ENCODE results near the gene SEPTIN5. TPM values are rescaled to one million over a fixed set of nuclear protein-coding genes. Genes with fewer than 3 reads are reported as not detected.

The SEPTIN5 gene
- total RNA-seq, 2 donors from 2014 or later: 0.41 to 1.2 TPM

- no peak for DNase-seq (ENCODE audit: low spot score in 2 of 2)
- H3K36me3 Mint-ChIP-seq: no peaks in the 10 kb centered on the region
- no peaks in the 10 kb centered on the region for H3K9me3 Mint-ChIP-seq
- H3K27ac Mint-ChIP-seq: no peak overlapping the region
- no peak for ATAC-seq
These were observed 35.3 kb upstream of the SEPTIN5 start for GRCh38 chr22:19678949-19679521.

DNA sequence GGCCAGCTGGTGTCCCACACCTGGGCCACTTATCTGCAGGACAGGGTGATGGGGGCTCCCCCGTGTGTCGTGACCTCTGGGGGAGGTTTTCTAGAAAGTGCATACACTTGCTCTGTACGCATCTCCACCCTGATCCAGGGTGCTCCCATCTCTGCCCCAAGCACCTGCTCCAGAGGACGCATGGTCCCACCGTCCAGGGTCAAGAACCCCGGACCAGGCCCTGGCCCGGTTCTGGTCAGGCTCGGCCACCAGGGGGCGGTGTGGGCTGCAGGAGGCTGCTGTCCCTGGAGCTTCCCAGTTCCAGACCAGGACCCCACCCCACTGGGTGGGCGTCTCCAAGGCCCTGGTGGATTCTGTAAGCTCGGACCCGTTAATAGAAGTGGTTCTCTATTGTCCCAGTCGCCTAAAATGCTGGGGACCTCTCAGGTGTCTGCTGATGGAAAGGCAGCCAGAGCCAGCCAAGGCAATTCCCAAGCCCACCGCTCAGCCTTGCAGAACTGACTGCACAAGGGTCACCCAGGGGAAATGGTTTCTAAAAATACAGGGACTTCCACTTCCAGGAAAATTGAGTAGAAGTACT is 34.7 kb upstream of the SEPTIN5 start:
- ATAC-seq (peak; percentile 58 to 64), DNase-seq (ENCODE audit: low spot score in 2 of 2) (peak in 1 of 2 donors; percentile 69)
- Mint-ChIP-seq H3K9me3 (no peaks in the 10 kb centered on the region), H3K36me3 (no peaks in the 10 kb centered on the region), H3K27ac (no peak overlapping the region)

DNA sequence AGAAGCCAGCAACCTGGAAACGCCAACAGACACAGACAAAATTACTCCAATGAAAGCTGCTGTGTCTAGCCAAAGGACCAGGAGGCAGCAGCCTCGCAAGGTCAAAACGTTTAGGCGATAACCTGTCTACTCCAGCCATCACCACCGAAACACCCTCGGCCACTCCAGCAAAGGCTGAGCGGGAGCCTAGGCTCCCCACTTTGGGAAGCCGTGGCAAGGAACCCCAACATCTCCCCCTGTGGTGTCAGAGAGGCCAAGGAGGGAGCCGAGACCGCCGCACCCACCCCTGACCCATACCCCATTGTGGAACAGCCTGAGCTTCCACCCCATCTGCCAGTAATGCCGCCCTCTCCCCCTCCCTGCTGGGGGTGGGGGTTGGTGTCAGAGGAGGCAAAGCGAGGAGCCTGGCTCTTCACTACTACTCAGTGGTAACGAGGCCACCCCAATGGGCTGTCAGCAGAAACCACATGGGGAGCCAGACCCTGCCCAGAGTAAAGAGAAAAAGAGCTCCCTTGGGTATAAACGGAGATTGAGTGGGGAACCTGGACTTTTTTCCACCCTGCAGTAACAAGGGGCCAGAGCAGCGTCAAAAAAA is 33.9 kb upstream of the SEPTIN5 start:
- Mint-ChIP-seq H3K27ac (no peak overlapping the region), H3K36me3 (no peaks in the 10 kb centered on the region), H3K9me3 (no peaks in the 10 kb centered on the region)
- ATAC-seq (no peak), DNase-seq (ENCODE audit: low spot score in 2 of 2) (no peak)

DNA sequence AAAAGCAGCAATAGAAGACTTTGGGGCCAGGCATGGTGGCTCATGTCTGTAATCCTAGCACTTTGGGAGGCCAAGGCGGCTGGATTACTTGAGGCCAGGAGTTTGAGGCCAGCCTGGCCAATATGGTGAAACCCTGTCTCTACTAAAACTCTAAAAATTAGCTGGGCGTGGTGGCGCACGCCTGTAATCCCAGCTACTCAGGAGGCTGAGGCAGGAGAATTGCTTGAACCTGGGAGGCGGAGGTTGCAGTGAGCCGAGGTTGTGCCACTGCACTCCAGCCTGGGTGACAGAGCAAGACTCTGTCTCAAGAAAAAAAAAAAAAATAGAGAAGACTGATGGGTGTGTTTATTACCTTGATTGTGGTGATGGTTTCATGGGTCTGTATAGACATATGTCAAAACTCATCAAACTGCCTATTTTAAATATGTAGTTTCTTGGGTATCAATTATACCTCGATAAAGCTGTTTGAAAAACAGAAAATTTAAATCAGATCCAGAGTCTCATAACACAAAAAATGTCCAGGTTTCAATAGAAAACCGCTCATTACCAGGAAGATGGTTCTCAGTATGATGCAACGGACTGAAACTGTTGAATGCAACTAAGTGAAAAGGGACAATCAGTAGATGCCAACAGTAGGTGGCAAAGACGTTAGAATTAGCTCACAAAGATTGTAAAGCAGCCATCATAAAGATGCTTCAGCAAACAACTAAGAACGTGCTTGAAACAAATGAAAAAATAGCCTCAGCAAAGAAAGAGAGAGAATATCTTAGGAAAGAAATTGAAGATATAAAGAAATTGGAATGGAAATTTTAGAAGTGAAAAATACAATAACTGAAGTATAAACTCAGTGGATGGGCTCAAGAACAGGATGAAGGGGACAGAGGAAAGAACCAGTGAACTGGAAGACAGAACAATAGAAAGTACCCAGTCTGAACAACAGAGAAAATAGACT is 33.1 kb upstream of the SEPTIN5 start:
- Mint-ChIP-seq H3K36me3 (no peaks in the 10 kb centered on the region), H3K27ac (no peak overlapping the region), H3K9me3 (no peaks in the 10 kb centered on the region)
- ATAC-seq (no peak), DNase-seq (ENCODE audit: low spot score in 2 of 2) (no peak)

DNA sequence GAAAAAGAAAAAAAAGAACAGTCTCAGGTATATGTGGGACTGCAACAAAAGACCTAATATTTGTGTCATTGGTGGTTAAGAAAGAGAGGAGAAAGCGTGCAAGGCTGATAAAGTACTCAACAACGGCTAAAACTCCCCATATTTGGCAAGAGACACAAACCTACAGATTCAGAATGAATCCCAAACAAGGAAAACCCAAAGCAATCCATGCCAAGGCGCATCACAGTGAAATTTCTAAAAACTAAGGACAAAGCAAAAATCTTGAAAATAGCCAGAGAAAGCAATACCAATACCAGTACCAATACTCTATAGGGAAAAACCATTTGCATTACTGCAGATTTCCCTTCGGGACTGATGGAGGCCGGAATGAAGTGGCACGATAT is 32.4 kb upstream of the SEPTIN5 start:
- Mint-ChIP-seq H3K36me3 (no peaks in the 10 kb centered on the region), H3K9me3 (no peaks in the 10 kb centered on the region), H3K27ac (no peak overlapping the region)
- no peak for DNase-seq (ENCODE audit: low spot score in 2 of 2)
- no peak for ATAC-seq

- Mint-ChIP-seq H3K36me3 (no peaks in the 10 kb centered on the region), H3K27ac (no peak overlapping the region), H3K9me3 (no peaks in the 10 kb centered on the region)
- no peak for ATAC-seq
- no peak for DNase-seq (ENCODE audit: low spot score in 2 of 2)
These were observed 27.4 kb upstream of the SEPTIN5 start for GRCh38 chr22:19686946-19687345.

- DNase-seq (ENCODE audit: low spot score in 2 of 2) (no peak), ATAC-seq (no peak)
- no peaks in the 10 kb centered on the region for H3K36me3 Mint-ChIP-seq
- H3K9me3 Mint-ChIP-seq: no peaks in the 10 kb centered on the region
- H3K27ac Mint-ChIP-seq: no peak overlapping the region
These were observed 26.6 kb upstream of the SEPTIN5 start for GRCh38 chr22:19687561-19688300.

DNA sequence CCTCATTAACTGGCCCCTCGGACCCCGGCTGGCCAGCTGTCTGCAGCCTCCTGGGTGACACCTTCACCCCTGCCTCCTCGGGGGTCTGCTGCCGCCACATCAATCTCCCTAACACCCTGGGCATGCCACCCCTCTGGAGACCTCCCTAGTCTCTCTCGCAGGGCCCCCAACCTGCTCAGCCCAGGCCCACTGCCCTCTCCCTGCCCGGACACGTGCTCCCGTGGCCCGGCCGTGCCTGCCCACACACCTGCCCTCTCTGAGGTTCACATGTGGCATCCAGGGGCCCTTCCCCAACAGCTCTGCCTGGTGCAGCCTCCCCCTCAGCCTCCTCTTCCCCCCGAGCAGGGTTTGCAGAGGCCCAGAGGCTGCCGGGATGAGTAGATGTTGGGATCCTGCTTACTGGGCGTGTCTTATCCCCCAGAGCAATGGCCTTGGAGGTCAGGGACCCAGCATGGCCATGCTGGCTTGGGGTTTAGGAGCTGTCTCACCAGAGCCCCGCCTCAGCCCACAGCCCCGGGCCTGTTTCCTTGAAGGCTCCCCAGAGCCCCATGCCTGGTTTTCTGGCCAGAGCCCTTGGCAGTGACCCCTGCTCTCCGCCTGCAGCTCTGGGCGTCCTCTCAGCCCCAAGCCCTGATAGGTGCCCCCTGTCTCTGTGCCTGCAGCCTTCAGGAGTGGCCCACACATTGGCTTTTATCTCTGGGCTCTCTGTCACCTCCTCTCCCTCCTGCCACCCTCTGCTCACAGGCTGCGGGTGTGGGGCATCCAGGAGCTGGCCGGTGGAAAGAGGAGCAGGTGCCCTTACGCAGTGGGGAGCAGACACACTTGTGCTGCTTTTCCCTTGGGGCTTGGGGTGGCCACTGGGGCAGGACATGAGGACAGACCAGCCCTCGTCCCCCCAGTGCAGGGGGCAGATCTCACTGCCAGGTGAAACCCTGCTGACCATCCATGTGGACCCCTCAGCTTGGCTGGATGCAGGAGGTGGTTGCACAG is 25.7 kb upstream of the SEPTIN5 start:
- H3K9me3 Mint-ChIP-seq: no peaks in the 10 kb centered on the region
- DNase-seq (ENCODE audit: low spot score in 2 of 2) (no peak), ATAC-seq (no peak)
- H3K36me3 Mint-ChIP-seq: no peaks in the 10 kb centered on the region
- H3K27ac Mint-ChIP-seq: no peak overlapping the region

DNA sequence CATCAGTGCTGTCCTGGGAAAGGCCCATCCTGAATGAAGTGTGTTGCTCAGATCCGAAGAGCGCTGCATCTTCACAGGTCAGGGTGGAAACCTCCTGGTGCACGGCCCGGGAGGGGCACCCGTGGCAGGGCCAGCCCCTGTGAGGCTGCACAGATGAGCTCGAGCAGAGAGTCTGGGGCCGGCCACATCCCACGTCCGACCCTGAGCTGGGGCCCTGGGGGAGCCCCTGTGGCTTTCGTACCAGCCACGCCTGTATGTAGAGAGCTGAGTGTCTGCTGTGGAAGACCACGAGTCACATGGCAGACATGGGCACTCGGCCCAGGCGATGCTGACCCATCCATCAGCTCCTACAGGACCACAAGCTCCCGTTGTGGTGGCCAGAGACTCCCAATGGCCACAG is 24.9 kb upstream of the SEPTIN5 start:
- Mint-ChIP-seq H3K9me3 (no peaks in the 10 kb centered on the region), H3K36me3 (no peaks in the 10 kb centered on the region), H3K27ac (no peak overlapping the region)
- ATAC-seq (peak in 1 of 2 donors; percentile 29), DNase-seq (ENCODE audit: low spot score in 2 of 2) (no peak)

DNA sequence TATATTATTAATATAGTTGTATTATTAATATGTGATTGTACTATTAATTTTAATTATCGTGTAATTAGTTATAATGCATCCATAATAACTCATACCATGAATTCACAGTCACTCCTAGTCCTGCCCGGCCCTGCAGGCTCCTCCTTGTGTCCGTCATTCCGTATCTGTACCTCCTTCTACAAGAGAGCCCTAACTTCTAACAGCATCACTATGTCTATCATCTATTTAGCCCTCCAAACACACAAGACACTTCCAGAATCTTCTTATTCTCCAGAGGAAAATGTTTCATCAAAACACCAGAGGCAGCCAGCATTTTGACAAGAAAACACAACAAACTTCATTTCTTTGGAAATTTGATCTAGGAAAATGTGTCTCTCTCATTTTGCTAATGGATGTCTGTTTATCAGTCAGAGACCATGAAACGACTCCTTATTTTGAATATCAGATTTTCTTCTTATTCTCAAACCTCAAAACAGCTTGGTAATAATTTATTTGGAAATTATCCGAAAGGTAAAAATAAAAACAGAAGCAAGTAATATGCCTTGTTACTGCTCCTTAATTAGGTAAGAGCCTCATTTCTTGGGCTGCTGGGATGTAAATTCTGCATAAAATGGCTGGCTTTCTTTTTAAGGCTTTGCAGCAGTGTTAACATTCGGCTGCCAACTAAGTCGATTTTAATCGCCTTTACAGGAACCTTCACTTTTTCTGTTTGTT is 23.1 kb upstream of the SEPTIN5 start:
- no peak for DNase-seq (ENCODE audit: low spot score in 2 of 2)
- no peaks in the 10 kb centered on the region for H3K36me3 Mint-ChIP-seq
- no peak overlapping the region for H3K27ac Mint-ChIP-seq
- ATAC-seq: no peak
- H3K9me3 Mint-ChIP-seq: no peaks in the 10 kb centered on the region

GRCh38 chr22:19691721-19692341 is 22.5 kb upstream of the SEPTIN5 start:
- Mint-ChIP-seq H3K9me3 (no peaks in the 10 kb centered on the region), H3K27ac (no peak overlapping the region), H3K36me3 (no peaks in the 10 kb centered on the region)
- DNase-seq (ENCODE audit: low spot score in 2 of 2): no peak
- ATAC-seq: no peak

- H3K9me3 Mint-ChIP-seq: no peaks in the 10 kb centered on the region
- no peaks in the 10 kb centered on the region for H3K36me3 Mint-ChIP-seq
- H3K27ac Mint-ChIP-seq: no peak overlapping the region
- no peak for ATAC-seq
- no peak for DNase-seq (ENCODE audit: low spot score in 2 of 2)
These were observed 20.7 kb upstream of the SEPTIN5 start for GRCh38 chr22:19693581-19693980.

DNA sequence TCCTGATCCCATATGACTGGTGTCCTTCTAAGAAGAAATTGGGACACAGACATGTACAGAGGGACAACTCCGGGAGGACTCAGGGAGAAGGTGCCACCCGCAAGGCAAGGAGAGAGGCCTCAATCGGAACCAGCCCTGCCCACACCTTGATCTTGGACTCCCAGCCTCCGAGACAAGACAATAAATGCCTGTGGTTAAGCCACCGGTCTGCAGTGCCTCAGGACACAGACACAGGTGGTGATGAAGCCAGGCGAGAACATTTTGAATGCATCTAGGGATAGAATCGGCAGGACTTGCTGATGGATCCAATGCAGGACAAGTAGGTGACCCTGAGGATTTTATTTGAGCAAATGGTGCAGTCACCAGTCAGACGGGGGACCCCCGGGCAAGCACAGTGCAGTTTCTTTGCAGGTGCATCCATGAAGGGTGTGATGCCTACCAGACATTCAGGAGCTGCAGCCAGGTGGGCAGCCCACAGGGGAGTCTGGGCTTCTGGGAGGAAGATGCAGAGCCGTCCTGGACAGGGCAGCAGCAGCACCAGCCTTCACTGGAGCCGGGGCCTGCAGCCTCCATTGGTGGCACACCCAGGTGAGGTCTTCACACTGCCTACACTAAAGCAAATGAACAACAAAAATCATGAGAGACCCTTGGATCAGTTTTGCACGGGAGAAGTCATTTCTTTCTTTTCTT is 20.2 kb upstream of the SEPTIN5 start:
- DNase-seq (ENCODE audit: low spot score in 2 of 2) (no peak), ATAC-seq (no peak)
- Mint-ChIP-seq H3K9me3 (no peaks in the 10 kb centered on the region), H3K36me3 (no peaks in the 10 kb centered on the region), H3K27ac (no peak overlapping the region)

- Mint-ChIP-seq H3K36me3 (no peaks in the 10 kb centered on the region), H3K9me3 (no peaks in the 10 kb centered on the region)
- no peak for ATAC-seq
These were observed 19.6 kb upstream of the SEPTIN5 start for GRCh38 chr22:19694696-19695095.

More at GRCh38 chr22:19694696-19695095, 19.6 kb upstream of the SEPTIN5 start:
- no peak overlapping the region for H3K27ac Mint-ChIP-seq
- no peak for DNase-seq (ENCODE audit: low spot score in 2 of 2)

Data from activated naive CD4-positive, alpha-beta T cell treated with anti-CD3 and anti-CD28 coated beads, Interleukin-2, amount 50 U/mL, for 72 hours (primary cell).